ENCODE results near the gene DHODH.

DHODH gene

GRCh38 chr16:71974068-71974818, 34.3 kb upstream of the DHODH start:
- H3K4me3 ChIP-seq (ENCODE audit: low read length, poor library complexity, severe bottlenecking): no peak overlapping the region
- H3F3A ChIP-seq (ENCODE audit: low read depth): no peaks in the 10 kb centered on the region
- no peaks in the 10 kb centered on the region for H3K9me3 ChIP-seq (ENCODE audit: insufficient read depth, low read depth, low read length)
- no peaks in the 10 kb centered on the region for H3K4me1 ChIP-seq (ENCODE audit: insufficient read depth, low read length, poor library complexity, severe bottlenecking)
- H3K79me2 ChIP-seq (ENCODE audit: insufficient read depth, low read length): no peaks in the 10 kb centered on the region
- no peaks in the 10 kb centered on the region for H3K27me3 ChIP-seq (ENCODE audit: insufficient read depth, low read length, poor library complexity, severe bottlenecking)
- H3K9me2 ChIP-seq (replicated peaks; ENCODE audit: low read depth, low read length): no peaks in the 10 kb centered on the region
- no peak overlapping the region; the same call in 1 of the 2 replicates for H2AFZ ChIP-seq (ENCODE audit: low read length)
- no peaks in the 10 kb centered on the region for H3K36me3 ChIP-seq (ENCODE audit: insufficient read depth, low read length)
- H4K20me1 ChIP-seq (ENCODE audit: insufficient read depth, low read length, poor library complexity, severe bottlenecking): no peaks in the 10 kb centered on the region
- H3K4me2 ChIP-seq (ENCODE audit: low read depth, low read length, poor library complexity, severe bottlenecking): no peak overlapping the region
- H3K9ac ChIP-seq (ENCODE audit: low read depth, low read length, poor library complexity, severe bottlenecking): no peak overlapping the region
- TF ChIP-seq CTCF (conservative IDR thresholded peaks at IDR 0.05; ENCODE audit: low read length) (no peak), EZH2phosphoT487 (IDR thresholded peaks at IDR 0.05; ENCODE audit: borderline replicate concordance) (no peak)

GRCh38 chr16:71985262-71985974, 23.1 kb upstream of the DHODH start:
- TF ChIP-seq CTCF (conservative IDR thresholded peaks at IDR 0.05; ENCODE audit: low read length) (no peak), EZH2phosphoT487 (IDR thresholded peaks at IDR 0.05; ENCODE audit: borderline replicate concordance) (no peak)
- Histone ChIP-seq H4K20me1 (ENCODE audit: insufficient read depth, low read length, poor library complexity, severe bottlenecking) (no peaks in the 10 kb centered on the region), H3K79me2 (ENCODE audit: insufficient read depth, low read length) (no peaks in the 10 kb centered on the region), H3K4me3 (ENCODE audit: low read length, poor library complexity, severe bottlenecking) (no peak overlapping the region), H3K4me1 (ENCODE audit: insufficient read depth, low read length, poor library complexity, severe bottlenecking) (no peaks in the 10 kb centered on the region), H3K36me3 (ENCODE audit: insufficient read depth, low read length) (no peaks in the 10 kb centered on the region), H3K9me3 (ENCODE audit: insufficient read depth, low read depth, low read length) (no peaks in the 10 kb centered on the region), H3F3A (ENCODE audit: low read depth) (no peaks in the 10 kb centered on the region), H3K9ac (ENCODE audit: low read depth, low read length, poor library complexity, severe bottlenecking) (no peak overlapping the region), H3K27me3 (ENCODE audit: insufficient read depth, low read length, poor library complexity, severe bottlenecking) (no peaks in the 10 kb centered on the region), H3K4me2 (ENCODE audit: low read depth, low read length, poor library complexity, severe bottlenecking) (no peak overlapping the region), H2AFZ (ENCODE audit: low read length) (no peak overlapping the region), H3K9me2 (replicated peaks; ENCODE audit: low read depth, low read length) (no peaks in the 10 kb centered on the region)

GRCh38 chr16:71986131-71986530, 22.4 kb upstream of the DHODH start:
- H3K4me2 ChIP-seq (ENCODE audit: low read depth, low read length, poor library complexity, severe bottlenecking): no peak overlapping the region
- no peaks in the 10 kb centered on the region for H3K36me3 ChIP-seq (ENCODE audit: insufficient read depth, low read length)
- no peaks in the 10 kb centered on the region for H3K4me1 ChIP-seq (ENCODE audit: insufficient read depth, low read length, poor library complexity, severe bottlenecking)
- H3F3A ChIP-seq (ENCODE audit: low read depth): no peaks in the 10 kb centered on the region
- H3K9me3 ChIP-seq (ENCODE audit: insufficient read depth, low read depth, low read length): no peaks in the 10 kb centered on the region
- H3K27me3 ChIP-seq (ENCODE audit: insufficient read depth, low read length, poor library complexity, severe bottlenecking): no peaks in the 10 kb centered on the region
- H3K9me2 ChIP-seq (replicated peaks; ENCODE audit: low read depth, low read length): no peaks in the 10 kb centered on the region
- no peak overlapping the region for H2AFZ ChIP-seq (ENCODE audit: low read length)
- TF ChIP-seq CTCF (conservative IDR thresholded peaks at IDR 0.05; ENCODE audit: low read length) (no peak), EZH2phosphoT487 (IDR thresholded peaks at IDR 0.05; ENCODE audit: borderline replicate concordance) (no peak)
- H3K4me3 ChIP-seq (ENCODE audit: low read length, poor library complexity, severe bottlenecking): no peak overlapping the region
- H3K79me2 ChIP-seq (ENCODE audit: insufficient read depth, low read length): no peaks in the 10 kb centered on the region
- H4K20me1 ChIP-seq (ENCODE audit: insufficient read depth, low read length, poor library complexity, severe bottlenecking): no peaks in the 10 kb centered on the region
- no peak overlapping the region for H3K9ac ChIP-seq (ENCODE audit: low read depth, low read length, poor library complexity, severe bottlenecking)

Data from Loucy (cell line).